C4-2B (cell line): ENCODE measurements around the gene HAPLN2.

Source experiments
- ZFX ChIP-seq: fragments of 450-650 bp; IDR thresholded peaks from 2 replicates; pipeline ENCODE4 v1.6.1; 2017
- TF ChIP-seq, protein P1 (sequence below): fragments of 450-650 bp; conservative IDR thresholded peaks from 2 replicates; pipeline ENCODE4 v1.5.1; 2017; ENCODE audit warnings: mild to moderate bottlenecking

DNA sequence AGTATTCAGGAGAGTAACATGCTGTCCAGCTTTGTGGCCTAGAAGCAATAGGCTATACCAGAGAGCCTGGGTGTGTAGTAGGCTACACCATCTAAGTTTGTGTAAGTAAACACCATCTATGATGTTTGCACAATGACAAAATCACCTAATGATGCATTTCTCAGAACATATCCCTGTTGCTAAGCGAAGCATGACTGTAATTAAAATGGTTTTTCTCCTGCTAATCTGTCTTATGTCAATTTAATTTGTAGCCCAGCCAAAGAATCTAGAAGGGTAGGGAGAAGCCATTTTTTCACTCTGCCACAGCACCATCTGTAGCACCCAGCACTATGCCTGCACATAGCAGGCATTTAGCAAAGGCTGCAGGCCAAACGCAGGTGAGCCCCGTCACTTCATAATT lies 41.7 kb upstream of the HAPLN2 start:
- TF ChIP-seq, protein P1, sequence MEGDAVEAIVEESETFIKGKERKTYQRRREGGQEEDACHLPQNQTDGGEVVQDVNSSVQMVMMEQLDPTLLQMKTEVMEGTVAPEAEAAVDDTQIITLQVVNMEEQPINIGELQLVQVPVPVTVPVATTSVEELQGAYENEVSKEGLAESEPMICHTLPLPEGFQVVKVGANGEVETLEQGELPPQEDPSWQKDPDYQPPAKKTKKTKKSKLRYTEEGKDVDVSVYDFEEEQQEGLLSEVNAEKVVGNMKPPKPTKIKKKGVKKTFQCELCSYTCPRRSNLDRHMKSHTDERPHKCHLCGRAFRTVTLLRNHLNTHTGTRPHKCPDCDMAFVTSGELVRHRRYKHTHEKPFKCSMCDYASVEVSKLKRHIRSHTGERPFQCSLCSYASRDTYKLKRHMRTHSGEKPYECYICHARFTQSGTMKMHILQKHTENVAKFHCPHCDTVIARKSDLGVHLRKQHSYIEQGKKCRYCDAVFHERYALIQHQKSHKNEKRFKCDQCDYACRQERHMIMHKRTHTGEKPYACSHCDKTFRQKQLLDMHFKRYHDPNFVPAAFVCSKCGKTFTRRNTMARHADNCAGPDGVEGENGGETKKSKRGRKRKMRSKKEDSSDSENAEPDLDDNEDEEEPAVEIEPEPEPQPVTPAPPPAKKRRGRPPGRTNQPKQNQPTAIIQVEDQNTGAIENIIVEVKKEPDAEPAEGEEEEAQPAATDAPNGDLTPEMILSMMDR, result no peak
- no peak for TF ChIP-seq ZFX
